GM12878 (cell line): Measurements from ENCODE around the gene IVD.

Experiments used
- JUNB ChIP-seq: IDR thresholded peaks from 2 replicates; pipeline ENCODE4 v1.6.1; 2016; ENCODE audit warnings: antibody characterized with exemption, mild to moderate bottlenecking
- RCOR1 ChIP-seq: conservative IDR thresholded peaks from 2 replicates; pipeline ENCODE4 v1.6.1; 2012; ENCODE audit warnings: low read depth, low read length, improper control_type of control experiment
- SMC3 ChIP-seq: IDR thresholded peaks from 2 replicates; pipeline ENCODE4 v1.6.1; 2011; ENCODE audit warnings: low read length, improper control_type of control experiment, borderline replicate concordance

GRCh38 chr15:40365016-40365415 lies 40.6 kb upstream of the IVD start:
- TF ChIP-seq JUNB (no peak), RCOR1 (no peak), SMC3 (no peak)
